Liver (tissue), 9 donors: ENCODE measurements around the gene VMAC. TPM values are rescaled to one million over a fixed set of nuclear protein-coding genes. Genes with fewer than 3 reads are reported as not detected.

Source experiments
- DNase-seq: peaks from one replicate; pipeline ENCODE4 v3.0.0-alpha.2; 2017; ENCODE audit warnings: low spot score
- H3K27ac ChIP-seq, 2 donors: one replicate each; pipeline ENCODE4 v1.7.0; 2013; ENCODE audit warnings: inconsistent platforms in 2 of 2, low read length in 2 of 2, control low read depth in 1 of 2, low read depth in 1 of 2, mild to moderate bottlenecking in 1 of 2
- H3K27me3 ChIP-seq, 4 donors: one replicate each; pipeline versions ENCODE4 v1.6.1 to v1.7.0; 2013; ENCODE audit warnings: low read length in 3 of 4, inconsistent platforms in 1 of 4, mild to moderate bottlenecking in 1 of 4, moderate library complexity in 1 of 4; ENCODE audit not compliant: control insufficient read depth in 4 of 4, insufficient read depth in 4 of 4
- H3K36me3 ChIP-seq, 4 donors: one replicate each; pipeline versions ENCODE4 v1.6.1 to v1.7.0; 2013; ENCODE audit warnings: low read length in 3 of 4, mild to moderate bottlenecking in 3 of 4, low read depth in 1 of 4, moderate library complexity in 1 of 4; ENCODE audit not compliant: control insufficient read depth in 4 of 4, insufficient read depth in 3 of 4
- H3K4me1 ChIP-seq, 4 donors: one replicate each; pipeline versions ENCODE4 v1.6.1 to v1.7.0; 2013; ENCODE audit warnings: low read length in 3 of 4, mild to moderate bottlenecking in 3 of 4, moderate library complexity in 1 of 4; ENCODE audit not compliant: control insufficient read depth in 4 of 4, insufficient read depth in 4 of 4
- H3K4me3 ChIP-seq, 3 donors: one replicate each; pipeline versions ENCODE4 v1.6.1 to v1.7.0; 2013; ENCODE audit warnings: low read length in 3 of 3, control low read depth in 1 of 3, low read depth in 1 of 3, mild to moderate bottlenecking in 1 of 3
- H3K9ac ChIP-seq, 2 donors: one replicate each; pipeline ENCODE4 v1.7.0; 2013; ENCODE audit warnings: low read length in 2 of 2, mild to moderate bottlenecking in 2 of 2, moderate library complexity in 2 of 2, control low read depth in 1 of 2, low read depth in 1 of 2
- H3K9me3 ChIP-seq, 4 donors: one replicate each; pipeline versions ENCODE4 v1.6.1 to v1.7.0; 2013; ENCODE audit warnings: low read length in 3 of 4; ENCODE audit not compliant: control insufficient read depth in 4 of 4
- ATF3 ChIP-seq: IDR thresholded peaks from 2 replicates; pipeline ENCODE4 v1.6.1; 2016; ENCODE audit warnings: antibody characterized with exemption
- CTCF ChIP-seq: fragments of 150-350 bp; IDR thresholded peaks from 2 replicates; pipeline ENCODE4 v1.5.1; 2017; ENCODE audit warnings: improper control_type of control experiment, low read depth, low read length; ENCODE audit not compliant: missing input control
- EGR1 ChIP-seq, 2 donors: IDR thresholded peaks; 2 replicates each; pipeline ENCODE4 v1.6.1; 2016 to 2018; ENCODE audit warnings: antibody characterized with exemption in 2 of 2, low read depth in 2 of 2
- FOXA1 ChIP-seq: IDR thresholded peaks from 2 replicates; pipeline ENCODE4 v1.6.1; 2016; ENCODE audit warnings: antibody characterized with exemption
- FOXA2 ChIP-seq: IDR thresholded peaks from 2 replicates; pipeline ENCODE4 v1.6.1; 2016; ENCODE audit warnings: antibody characterized with exemption
- GABPA ChIP-seq, 2 donors: IDR thresholded peaks in 1 of 2; conservative IDR thresholded peaks in 1 of 2; 2 replicates each; pipeline ENCODE4 v1.6.1; 2016; ENCODE audit warnings: antibody characterized with exemption in 2 of 2, mild to moderate bottlenecking in 1 of 2, moderate library complexity in 1 of 2
- HNF4A ChIP-seq, 2 donors: conservative IDR thresholded peaks; 2 replicates each; pipeline ENCODE4 v1.6.1; 2016; ENCODE audit warnings: antibody characterized with exemption in 2 of 2, mild to moderate bottlenecking in 2 of 2
- HNF4G ChIP-seq: IDR thresholded peaks from 2 replicates; pipeline ENCODE4 v1.6.1; 2016; ENCODE audit warnings: antibody characterized with exemption
- JUND ChIP-seq, 2 donors: IDR thresholded peaks; 2 replicates each; pipeline ENCODE4 v1.6.1; 2016; ENCODE audit warnings: antibody characterized with exemption in 2 of 2
- MAX ChIP-seq: IDR thresholded peaks from 2 replicates; pipeline ENCODE4 v1.6.1; 2016; ENCODE audit warnings: antibody characterized with exemption
- NR2F2 ChIP-seq: IDR thresholded peaks from 2 replicates; pipeline ENCODE4 v1.6.1; 2016; ENCODE audit warnings: antibody characterized with exemption
- RAD21 ChIP-seq, 2 donors: IDR thresholded peaks; 2 replicates each; pipeline ENCODE4 v1.6.1; 2016; ENCODE audit warnings: antibody characterized with exemption in 2 of 2, mild to moderate bottlenecking in 2 of 2
- REST ChIP-seq: IDR thresholded peaks from 2 replicates; pipeline ENCODE4 v1.6.1; 2016; ENCODE audit warnings: antibody characterized with exemption, mild to moderate bottlenecking
- RXRA ChIP-seq, 2 donors: IDR thresholded peaks; 2 replicates each; pipeline ENCODE4 v1.6.1; 2017 to 2018; ENCODE audit warnings: antibody characterized with exemption in 2 of 2, mild to moderate bottlenecking in 1 of 2
- SP1 ChIP-seq: IDR thresholded peaks from 2 replicates; pipeline ENCODE4 v1.6.1; 2018; ENCODE audit warnings: antibody characterized with exemption, mild to moderate bottlenecking
- TAF1 ChIP-seq: conservative IDR thresholded peaks from 2 replicates; pipeline ENCODE4 v1.6.1; 2016; ENCODE audit warnings: antibody characterized with exemption, mild to moderate bottlenecking
- YY1 ChIP-seq: IDR thresholded peaks from 2 replicates; pipeline ENCODE4 v1.6.1; 2016; ENCODE audit warnings: antibody characterized with exemption, mild to moderate bottlenecking
- ZBTB33 ChIP-seq: IDR thresholded peaks from 2 replicates; pipeline ENCODE4 v1.6.1; 2016; ENCODE audit warnings: antibody characterized with exemption
- WGBS: extraction: QIAGEN DNeasy Blood & Tissue Kit; methylation state at CpG from one replicate; pipeline ENCODE4 v1.1.7; 2013; 5-methylcytosine and 5-hydroxymethylcytosine counted together
- polyA plus RNA-seq, 2 donors: library from polyadenylated mRNA; stranded (reverse) in 1 of 2; unstranded in 1 of 2; fragments of 200-250 nt in 1 of 2; fragments of >200 nt in 1 of 2; fragmentation: Nextera tagmentation in 1 of 2; extraction: Ambion mirVana in 1 of 2; gene quantifications; one replicate each; pipeline versions ENCODE4 v1.2.1 to v1.2.3, GENCODE V29; 2013 to 2015
- total RNA-seq, 2 donors: library from RNA; depleted of rRNA; stranded (reverse); fragments of >200 nt; gene quantifications; one replicate each; pipeline ENCODE4 v1.2.3, GENCODE V29; 2014
- donor health status: healthy.
- donor health status: healthy.
- donor health status: healthy.
- donor health status: healthy.
- donor health status: healthy.

The VMAC gene
- total and polyA plus RNA-seq, 4 donors = 1.2 to 7.7 (median 2.6) TPM

- Histone ChIP-seq H3K4me1 (peaks cover 6 to 23% (median 17%) of the 10 kb centered on the region in 4 donors), H3K27me3 (no peaks in the 10 kb centered on the region), H3K27ac (peak overlapping the region; percentile 25 to 81), H3K9ac (peak overlapping the region in 1 of 2 donors; percentile 20), H3K4me3 (no peak overlapping the region), H3K36me3 (peaks cover 3 to 23% (median 8%) of the 10 kb centered on the region in 4 donors), H3K9me3 (no peaks in the 10 kb centered on the region)
- 55% methylated on average over 9 of the region's 9 CpGs for WGBS
- no peak for TF ChIP-seq GABPA (IDR thresholded peaks at IDR 0.05 in 1 of 2, conservative IDR thresholded peaks at IDR 0.05 in 1 of 2)
- TF ChIP-seq NR2F2 = no peak
- TF ChIP-seq RXRA (IDR thresholded peaks at IDR 0.05) = no peak
- no peak for TF ChIP-seq MAX
- no peak for TF ChIP-seq HNF4G
- no peak for TF ChIP-seq ATF3
- no peak for TF ChIP-seq EGR1 (IDR thresholded peaks at IDR 0.05; ENCODE audit: low read depth in 2 of 2)
- TF ChIP-seq CTCF = no peak
- no peak for TF ChIP-seq REST
- TF ChIP-seq ZBTB33 = no peak
- TF ChIP-seq FOXA1 = no peak
- TF ChIP-seq FOXA2 = no peak
- TF ChIP-seq SP1 = no peak
- no peak for TF ChIP-seq TAF1
- TF ChIP-seq RAD21 (IDR thresholded peaks at IDR 0.05) = no peak
- no peak for TF ChIP-seq HNF4A (conservative IDR thresholded peaks at IDR 0.05)
- TF ChIP-seq JUND (IDR thresholded peaks at IDR 0.05) = no peak
- TF ChIP-seq YY1 = no peak
- DNase-seq = no peak
These were observed 31.6 kb downstream of the VMAC start for GRCh38 chr19:5936292-5936592.
